H1 (cell line): ENCODE data around the gene FAM50B. TPM values are rescaled to one million over a fixed set of nuclear protein-coding genes. Genes with fewer than 3 reads are reported as not detected.

ENCODE experiments used
- CTCF ChIA-PET: fragments of 300-600 bp; sonication (Branson Sonifier 250); formaldehyde crosslinking; loops from one replicate; lab custom pipeline; 2021; ENCODE audit not compliant: partially characterized antibody; lab: Charles Lee
- POLR2A ChIA-PET: fragments of 300-600 bp; sonication (Branson Sonifier 250); formaldehyde crosslinking; loops from one replicate; lab custom pipeline; 2021; ENCODE audit warnings: inconsistent platforms; ENCODE audit not compliant: partially characterized antibody; lab: Charles Lee
- DNase-seq, 2 experiments: peaks; one replicate each; pipeline versions ENCODE4 v3.0.0 to v3.0.0-alpha.2; 2010 to 2022; ENCODE audit warnings: low spot score in 2 of 2, low read depth in 1 of 2, mixed read lengths in 1 of 2
- FAIRE-seq: peaks from 2 replicates; lab custom pipeline; 2011; peaks lifted over from hg19 to GRCh38; lab: Jason Lieb, UNC
- H2AFZ ChIP-seq: 2 replicates; pipeline ENCODE4 v1.8.1; 2012; ENCODE audit warnings: low read length, inconsistent platforms
- H2AK5ac ChIP-seq: 2 replicates; pipeline ENCODE4 v1.6.1; 2013; ENCODE audit warnings: low read depth, low read length
- H2BK120ac ChIP-seq: replicated peaks from 2 replicates; pipeline ENCODE3; 2013; ENCODE audit warnings: low read depth, low read length, inconsistent platforms
- H2BK12ac ChIP-seq: 2 replicates; pipeline ENCODE4 v1.6.1; 2013; ENCODE audit warnings: low read depth, low read length
- H2BK15ac ChIP-seq: 2 replicates; pipeline ENCODE4 v1.6.1; 2013; ENCODE audit warnings: low read length
- H2BK20ac ChIP-seq: 2 replicates; pipeline ENCODE4 v1.6.1; 2013; ENCODE audit warnings: low read length
- H2BK5ac ChIP-seq: 2 replicates; pipeline ENCODE4 v1.6.1; 2013; ENCODE audit warnings: low read depth, low read length
- H3K14ac ChIP-seq: 2 replicates; pipeline ENCODE4 v1.6.1; 2013; ENCODE audit warnings: inconsistent platforms; ENCODE audit not compliant: insufficient read length
- H3K18ac ChIP-seq: 2 replicates; pipeline ENCODE4 v1.6.1; 2013; ENCODE audit warnings: low read length; ENCODE audit errors: extremely low read depth
- H3K23ac ChIP-seq: 2 replicates; pipeline ENCODE4 v1.6.1; 2013; ENCODE audit warnings: inconsistent platforms; ENCODE audit not compliant: insufficient read length
- H3K23me2 ChIP-seq: 2 replicates; pipeline ENCODE4 v1.6.1; 2013; ENCODE audit warnings: low read depth, low read length
- H3K27ac ChIP-seq: 2 replicates; pipeline ENCODE4 v1.6.1; 2011; ENCODE audit warnings: low read depth, low read length, inconsistent platforms
- H3K27me3 ChIP-seq, 4 experiments: replicated peaks in 1 of 4; 1 replicate in 1 of 4; 2 replicates in 3 of 4; pipeline versions ENCODE4 v1.6.1 to v1.8.1; 2011 to 2013; ENCODE audit warnings: low read length in 3 of 4, mild to moderate bottlenecking in 3 of 4, inconsistent platforms in 2 of 4, mixed read lengths in 2 of 4, moderate library complexity in 1 of 4; ENCODE audit not compliant: control insufficient read depth in 3 of 4, insufficient read depth in 3 of 4; ENCODE audit errors: extremely low read depth in 1 of 4
- H3K36me3 ChIP-seq, 4 experiments: 2 replicates each; pipeline versions ENCODE4 v1.6.1 to v1.8.1; 2011 to 2013; ENCODE audit warnings: mild to moderate bottlenecking in 4 of 4, low read length in 3 of 4, moderate library complexity in 2 of 4, control low read depth in 1 of 4, inconsistent platforms in 1 of 4; ENCODE audit not compliant: insufficient read depth in 4 of 4, control insufficient read depth in 2 of 4
- H3K4ac ChIP-seq: replicated peaks from 2 replicates; pipeline ENCODE3; 2013; ENCODE audit warnings: low read length, low read depth, mixed read lengths, inconsistent platforms; ENCODE audit not compliant: insufficient read length
- H3K4me1 ChIP-seq, 4 experiments: replicated peaks in 1 of 4; 1 replicate in 1 of 4; 2 replicates in 3 of 4; pipeline versions ENCODE4 v1.6.1 to v1.8.1; 2011 to 2013; ENCODE audit warnings: low read length in 3 of 4, inconsistent platforms in 2 of 4, mixed read lengths in 1 of 4; ENCODE audit not compliant: insufficient read depth in 4 of 4, control insufficient read depth in 3 of 4
- H3K4me2 ChIP-seq, 2 experiments: 2 replicates each; pipeline versions ENCODE4 v1.6.1 to v1.8.1; 2011 to 2013; ENCODE audit warnings: low read depth in 2 of 2, low read length in 2 of 2, control low read depth in 1 of 2, inconsistent platforms in 1 of 2, mild to moderate bottlenecking in 1 of 2; ENCODE audit not compliant: insufficient read depth in 1 of 2
- H3K4me3 ChIP-seq, 4 experiments: fragments of 200-600, 300-600 bp in 1 of 4; sonication (generic), shearing (Covaris generic), sonication (Bioruptor Twin) in 1 of 4; 2 replicates each; pipeline versions ENCODE4 v1.5.1 to v1.8.1; 2011 to 2016; ENCODE audit warnings: low read length in 4 of 4, low read depth in 3 of 4, control low read depth in 2 of 4, inconsistent platforms in 2 of 4, mild to moderate bottlenecking in 2 of 4, mixed read lengths in 1 of 4, moderate library complexity in 1 of 4; ENCODE audit not compliant: insufficient read depth in 2 of 4; ENCODE audit errors: extremely low read depth in 1 of 4
- H3K56ac ChIP-seq: replicated peaks from 2 replicates; pipeline ENCODE3; 2013; ENCODE audit warnings: low read depth, mild to moderate bottlenecking, mixed read lengths, low read length, inconsistent platforms; ENCODE audit not compliant: insufficient read length
- H3K79me1 ChIP-seq: 2 replicates; pipeline ENCODE4 v1.6.1; 2013; ENCODE audit warnings: low read depth, low read length, control low read depth
- H3K79me2 ChIP-seq, 2 experiments: 2 replicates each; pipeline versions ENCODE4 v1.6.1 to v1.8.1; 2012 to 2013; ENCODE audit warnings: low read length in 2 of 2, mild to moderate bottlenecking in 2 of 2, inconsistent platforms in 1 of 2; ENCODE audit not compliant: insufficient read depth in 2 of 2, control insufficient read depth in 1 of 2
- H3K9ac ChIP-seq, 4 experiments: replicated peaks in 1 of 4; 1 replicate in 1 of 4; 2 replicates in 3 of 4; pipeline versions ENCODE4 v1.6.1 to v1.8.1; 2011 to 2013; ENCODE audit warnings: low read depth in 3 of 4, low read length in 3 of 4, control low read depth in 2 of 4, mild to moderate bottlenecking in 2 of 4, moderate library complexity in 2 of 4, inconsistent platforms in 1 of 4; ENCODE audit errors: extremely low read depth in 1 of 4
- H3K9me3 ChIP-seq, 2 experiments: 2 replicates each; pipeline versions ENCODE4 v1.6.1 to v1.8.1; 2012 to 2013; ENCODE audit warnings: mild to moderate bottlenecking in 2 of 2, moderate library complexity in 2 of 2, control low read depth in 1 of 2, inconsistent platforms in 1 of 2, low read depth in 1 of 2, low read length in 1 of 2, mixed read lengths in 1 of 2; ENCODE audit not compliant: insufficient read depth in 2 of 2
- H4K20me1 ChIP-seq, 2 experiments: replicated peaks in 1 of 2; 2 replicates each; pipeline versions ENCODE3 to v1.8.1; 2011 to 2013; ENCODE audit warnings: inconsistent platforms in 2 of 2, low read length in 2 of 2, mild to moderate bottlenecking in 1 of 2; ENCODE audit not compliant: insufficient read depth in 2 of 2, control insufficient read depth in 1 of 2
- H4K5ac ChIP-seq: 2 replicates; pipeline ENCODE4 v1.6.1; 2013; ENCODE audit warnings: low read length, low read depth, mixed read lengths, inconsistent platforms; ENCODE audit not compliant: insufficient read length
- H4K8ac ChIP-seq: 2 replicates; pipeline ENCODE4 v1.8.0; 2013; ENCODE audit warnings: mild to moderate bottlenecking, moderate library complexity, low read length, inconsistent platforms; ENCODE audit not compliant: insufficient read depth; ENCODE audit errors: extremely low read depth
- H4K91ac ChIP-seq: replicated peaks from 2 replicates; pipeline ENCODE3; 2013; ENCODE audit warnings: low read length, mixed read lengths, inconsistent platforms; ENCODE audit not compliant: insufficient read length
- ATF2 ChIP-seq: IDR thresholded peaks from 2 replicates; pipeline ENCODE4 v1.6.1; 2012; ENCODE audit warnings: low read length, inconsistent platforms
- CEBPB ChIP-seq: IDR thresholded peaks from 2 replicates; pipeline ENCODE4 v1.6.1; 2012; ENCODE audit warnings: low read depth, low read length
- CREB1 ChIP-seq: IDR thresholded peaks from 2 replicates; pipeline ENCODE4 v1.6.1; 2012; ENCODE audit warnings: inconsistent platforms
- GTF2F1 ChIP-seq: IDR thresholded peaks from 2 replicates; pipeline ENCODE4 v1.6.1; 2012; ENCODE audit warnings: low read depth, low read length, improper control_type of control experiment, borderline replicate concordance
- MAFK ChIP-seq: IDR thresholded peaks from 2 replicates; pipeline ENCODE4 v1.6.1; 2012; ENCODE audit warnings: low read depth, mild to moderate bottlenecking, improper control_type of control experiment, low read length
- POU5F1 ChIP-seq: IDR thresholded peaks from 2 replicates; pipeline ENCODE4 v1.6.1; 2011; ENCODE audit warnings: low read depth, mild to moderate bottlenecking, low read length, moderate library complexity
- SUZ12 ChIP-seq: fragments of 200-600 bp; sonication (generic); IDR thresholded peaks from 2 replicates; pipeline ENCODE4 v1.6.1; 2012; ENCODE audit warnings: mild to moderate bottlenecking, inconsistent platforms, low read length, moderate library complexity, mixed read lengths
- TAF1 ChIP-seq: IDR thresholded peaks from 2 replicates; pipeline ENCODE4 v1.6.1; 2011; ENCODE audit warnings: mild to moderate bottlenecking, low read depth, low read length
- TCF12 ChIP-seq: IDR thresholded peaks from 2 replicates; pipeline ENCODE4 v1.6.1; 2011; ENCODE audit warnings: low read depth, mild to moderate bottlenecking, low read length
- USF2 ChIP-seq: IDR thresholded peaks from 2 replicates; pipeline ENCODE4 v1.6.1; 2011; ENCODE audit warnings: low read length, improper control_type of control experiment
- YY1 ChIP-seq: IDR thresholded peaks from 2 replicates; pipeline ENCODE4 v1.6.1; 2011; ENCODE audit warnings: low read depth, mild to moderate bottlenecking, low read length
- WGBS, 2 experiments: shearing (Covaris generic) in 1 of 2; methylation state at CpG; one replicate each; pipeline versions ENCODE4 v1.1.6 to v1.1.7; 2013 to 2015; ENCODE audit warnings: low lambda C conversion rate in 2 of 2, mixed read lengths in 2 of 2, inconsistent platforms in 1 of 2, low coverage in 1 of 2, missing lambda C conversion rate in 1 of 2; ENCODE audit not compliant: insufficient replicate concordance in 2 of 2, insufficient coverage in 1 of 2, insufficient read length in 1 of 2; ENCODE audit errors: extremely low coverage in 1 of 2, missing lambda C conversion rate in 1 of 2; 5-methylcytosine and 5-hydroxymethylcytosine counted together
- polyA plus RNA-seq, 7 experiments: library from polyadenylated mRNA; depleted of rRNA in 3 of 7; stranded (reverse) in 5 of 7; unstranded in 2 of 7; fragments of >200 nt in 5 of 7; fragments of 200-250 nt in 2 of 7; gene quantifications; 1 replicate in 5 of 7; 2 replicates in 1 of 7; 4 replicates in 1 of 7; pipeline versions ENCODE4 v1.2.1 to v1.2.3, GENCODE V29; 2011 to 2013; ENCODE audit warnings: missing spikeins in 2 of 7, mixed read lengths in 2 of 7
- total RNA-seq: library from RNA; stranded (reverse); fragmentation: NEBNext Ultra II Directional; extraction: Animal tissue kit (Norgen Biotek cat#: 25700); gene quantifications from 2 replicates; pipeline ENCODE4 v1.2.1, GENCODE V29; 2021

Gene FAM50B
- total and polyA plus RNA-seq, 2 of the 8 experiments (the other 6 are each of a cell fraction or from before 2014, with no cell fraction given): 3.1 to 3.2 TPM

- no peak overlapping the region for H4K8ac ChIP-seq
- H4K91ac ChIP-seq: no peak overlapping the region
- no peaks in the 10 kb centered on the region for H3K27me3 ChIP-seq
- CTCF ChIA-PET: interaction anchor here (1.0 to 3.9 kb wide), 7 partner anchors 41 to 147 kb away, joined by 3 to 39 read pairs (median 4); partner anchors contain the start of gene FAM50B
- DNase-seq (no peak), FAIRE-seq (no peak)
- peaks cover 3 to 10% (median 4%) of the 10 kb centered on the region in 4 experiments; a peak in 5 of 7 replicates for H3K4me1 ChIP-seq
- WGBS, 2 experiments: 92% methylated on average over 9 of the region's 9 CpGs; no CpG with 5 or more reads in 1 of the 2 experiments
- no peak overlapping the region for H2AFZ ChIP-seq
- H2BK5ac ChIP-seq: no peak overlapping the region
- no peaks in the 10 kb centered on the region for H3K79me1 ChIP-seq
- TF ChIP-seq CREB1: no peak
- TF ChIP-seq YY1: no peak
- no peak for TF ChIP-seq CEBPB
- no peak for TF ChIP-seq TCF12
- TF ChIP-seq USF2: no peak
- TF ChIP-seq POU5F1: no peak
- TF ChIP-seq GTF2F1: no peak
- TF ChIP-seq TAF1: no peak
- no peak for TF ChIP-seq ATF2
- no peak for TF ChIP-seq MAFK
- no peak for TF ChIP-seq SUZ12
- no peaks in the 10 kb centered on the region for H3K36me3 ChIP-seq
- no peaks in the 10 kb centered on the region for H4K20me1 ChIP-seq
- no peak overlapping the region for H2BK120ac ChIP-seq
- no peak overlapping the region for H3K4ac ChIP-seq
- H3K18ac ChIP-seq: no peak overlapping the region
- no peak overlapping the region for H2BK12ac ChIP-seq
- no peak overlapping the region for H2BK15ac ChIP-seq
- no peak overlapping the region for H2AK5ac ChIP-seq
- H3K23ac ChIP-seq: no peak overlapping the region
- no peak overlapping the region for H3K56ac ChIP-seq
- H3K9ac ChIP-seq: no peak overlapping the region
- no peak overlapping the region for H3K4me3 ChIP-seq
- no peaks in the 10 kb centered on the region for H3K9me3 ChIP-seq
- H3K14ac ChIP-seq: no peak overlapping the region
- no peaks in the 10 kb centered on the region for H3K79me2 ChIP-seq
- H3K23me2 ChIP-seq: no peaks in the 10 kb centered on the region
- H2BK20ac ChIP-seq: no peak overlapping the region
- H3K27ac ChIP-seq: no peak overlapping the region
- H3K4me2 ChIP-seq: no peak overlapping the region
- POLR2A ChIA-PET: no interaction called here
- H4K5ac ChIP-seq: no peak overlapping the region
Measured at GRCh38 chr6:3890047-3890446, 40.9 kb downstream of the FAM50B start.
